NCI-H1105 treated with DMSO at 0.1 percent for 48 hours (cell line): ENCODE measurements around the gene GPR148.

ENCODE experiments used
- DNase-seq: peaks from one replicate; lab custom pipeline; 2025; lab: John Stamatoyannopoulos, UW

Gene GPR148

DNA sequence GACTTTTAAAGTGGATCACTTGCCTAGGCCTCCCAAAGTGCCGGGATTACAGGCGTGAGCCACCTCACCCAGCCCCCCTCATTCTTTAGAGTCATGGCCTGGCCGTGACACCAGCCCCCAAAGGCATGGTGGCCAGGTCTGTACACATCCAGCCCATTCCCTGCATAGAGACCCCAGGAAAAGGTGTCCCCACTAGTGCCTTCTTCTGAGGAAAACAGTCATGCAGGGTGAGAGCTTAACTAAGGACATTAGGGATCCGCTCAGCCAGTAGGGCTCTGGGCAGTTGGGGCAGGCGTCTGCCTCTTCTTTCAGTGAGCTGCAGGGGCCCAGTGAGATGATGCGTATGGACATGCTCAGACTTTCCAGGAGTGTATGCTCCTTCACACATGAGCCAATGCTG, 20.8 kb downstream of the GPR148 start:
- DNase-seq, result no peak

DNA sequence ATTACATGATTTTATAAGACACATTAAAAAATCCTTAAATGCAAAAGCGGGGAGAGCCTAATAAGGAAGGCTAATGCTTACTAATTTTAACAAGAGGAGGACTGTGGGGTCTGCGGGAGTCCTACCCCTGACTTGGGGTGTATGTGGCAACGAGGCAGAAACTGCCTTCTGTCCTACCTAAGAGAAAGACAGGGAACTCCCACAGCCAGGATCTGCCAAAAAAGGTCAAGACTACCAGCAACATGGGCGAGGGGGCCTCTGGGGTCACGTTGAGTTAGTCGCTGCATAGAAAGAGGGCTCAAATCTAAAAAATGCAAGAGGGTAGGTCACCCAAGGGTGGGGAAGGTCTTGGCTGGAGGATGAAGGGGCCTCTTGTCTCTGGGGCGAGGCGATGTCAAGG, 25.9 kb downstream of the GPR148 start:
- no peak for DNase-seq

DNA sequence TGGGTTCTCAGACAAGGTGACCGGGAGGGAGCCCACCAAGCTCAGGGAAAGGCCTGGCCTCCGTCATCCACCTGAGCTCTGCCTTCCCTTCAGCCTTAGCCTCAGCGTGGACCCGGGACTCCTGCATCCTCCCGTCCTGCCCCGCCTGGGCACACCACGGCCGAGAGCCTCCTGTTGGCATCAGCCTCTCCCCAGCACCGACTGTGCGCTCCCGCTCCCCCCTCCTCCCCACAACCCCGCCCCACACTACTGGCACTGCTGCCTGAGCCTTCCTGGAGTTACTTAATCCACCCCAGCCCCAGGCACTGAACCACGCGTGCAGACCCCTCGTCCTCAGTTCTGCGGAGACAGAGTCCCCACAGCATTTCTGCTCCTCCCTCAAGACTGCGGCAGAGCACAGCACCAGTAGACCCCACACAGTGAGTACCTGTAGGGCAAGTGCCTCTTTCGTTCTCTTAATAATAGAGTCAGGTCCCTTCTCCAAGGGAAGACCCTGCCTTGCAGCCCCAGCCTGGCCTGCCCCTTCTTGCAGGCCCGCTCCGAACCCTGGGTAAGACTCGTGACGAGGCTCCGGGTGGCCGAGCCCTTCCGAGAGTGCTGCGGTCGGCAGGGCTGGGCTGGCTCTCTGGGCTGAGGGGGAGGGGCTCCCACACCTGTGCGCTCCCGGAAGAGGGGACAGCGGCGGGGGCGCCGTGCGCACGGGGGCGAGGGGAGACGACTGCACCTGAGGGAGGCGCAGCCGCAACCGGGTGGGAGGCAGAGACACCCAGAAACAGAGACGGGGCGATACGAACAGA, 26.6 kb downstream of the GPR148 start, which contains the start of gene AMER3:
TSS of gene AMER3 (plus strand) at position 285 of the 797 bp plus-strand sequence. CDS start 6,533 bp downstream, outside the sequence.
- DNase-seq, result peak; percentile 66

DNA sequence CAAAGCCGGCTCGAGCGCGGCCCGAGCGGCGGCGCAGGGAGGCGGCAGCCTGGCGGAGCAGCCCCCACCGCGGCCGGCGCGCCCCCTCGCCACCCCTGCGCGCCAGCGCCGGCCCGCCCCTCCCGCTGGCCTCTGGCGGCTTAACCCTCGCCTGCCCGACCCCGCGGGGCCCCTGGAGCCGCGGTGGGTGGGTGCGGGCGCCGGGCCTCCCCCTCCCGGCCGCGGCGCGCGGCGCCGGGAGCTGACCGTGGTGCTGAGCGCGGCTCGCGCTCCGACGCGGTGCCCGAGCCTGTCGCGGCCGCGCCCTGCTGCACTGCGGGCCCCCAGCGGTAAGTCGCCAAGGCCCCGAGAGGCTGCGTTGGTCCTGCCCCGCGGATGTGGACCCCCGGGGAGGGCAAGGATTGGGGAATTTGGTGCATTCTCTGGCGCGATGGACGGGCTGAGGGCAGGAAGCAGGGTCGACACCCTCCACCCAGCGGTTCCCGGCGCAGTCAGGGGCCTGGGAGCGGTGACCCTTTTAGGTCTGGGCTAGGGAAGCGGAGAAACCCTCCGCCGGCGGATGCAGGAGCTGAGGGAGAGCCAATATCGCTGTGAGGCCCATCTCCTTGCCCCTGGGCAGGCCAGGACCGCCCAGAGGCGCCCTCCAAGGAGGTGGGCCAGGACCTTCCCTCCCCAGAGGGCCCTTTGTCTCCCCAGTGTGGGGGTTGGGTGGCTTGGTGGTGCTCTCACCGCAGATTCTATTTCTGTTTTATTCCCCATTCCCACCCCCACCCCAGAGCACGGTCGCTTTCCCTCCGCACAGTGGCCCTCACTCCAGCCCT, 27.4 kb downstream of the GPR148 start:
- DNase-seq, result peak; percentile 36

DNA sequence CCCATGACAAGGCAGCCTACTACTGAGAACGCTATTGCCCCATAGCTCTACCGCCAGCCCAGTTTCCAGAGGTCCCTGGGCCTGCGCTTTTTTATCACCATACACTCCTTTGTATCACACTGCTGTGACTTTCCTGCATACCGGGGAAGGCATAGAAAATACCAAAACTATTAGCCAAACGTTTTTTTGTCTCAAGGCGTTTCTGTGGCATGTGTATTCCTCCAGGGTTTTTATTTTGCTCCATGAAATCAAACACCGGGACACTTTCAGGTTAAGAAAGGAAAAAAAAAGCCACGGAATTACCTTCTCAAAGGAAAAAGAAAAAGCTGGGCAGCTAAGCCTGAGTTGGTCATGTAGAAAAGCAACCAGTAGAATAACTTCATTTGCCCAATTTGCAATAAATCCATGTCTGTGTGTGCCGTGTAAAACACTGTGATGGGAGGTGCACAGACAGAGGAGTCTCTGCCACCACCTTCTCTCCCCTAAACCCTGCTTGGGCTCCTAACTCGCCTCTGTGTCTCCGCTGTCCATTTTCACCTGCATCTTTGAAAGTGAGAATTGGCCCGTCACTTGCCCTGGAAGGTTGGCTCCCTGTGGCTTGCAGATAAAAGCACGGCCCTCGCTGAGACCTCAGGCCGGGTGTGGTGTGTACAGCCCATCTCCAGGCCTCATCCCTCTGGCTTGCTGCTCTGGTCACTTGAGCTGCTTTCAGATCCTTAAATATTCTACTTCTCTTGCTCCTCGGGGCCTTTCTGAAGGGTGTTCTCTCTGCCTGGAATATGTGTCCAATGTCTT, 28.2 kb downstream of the GPR148 start:
- DNase-seq, result peak; percentile 36

DNA sequence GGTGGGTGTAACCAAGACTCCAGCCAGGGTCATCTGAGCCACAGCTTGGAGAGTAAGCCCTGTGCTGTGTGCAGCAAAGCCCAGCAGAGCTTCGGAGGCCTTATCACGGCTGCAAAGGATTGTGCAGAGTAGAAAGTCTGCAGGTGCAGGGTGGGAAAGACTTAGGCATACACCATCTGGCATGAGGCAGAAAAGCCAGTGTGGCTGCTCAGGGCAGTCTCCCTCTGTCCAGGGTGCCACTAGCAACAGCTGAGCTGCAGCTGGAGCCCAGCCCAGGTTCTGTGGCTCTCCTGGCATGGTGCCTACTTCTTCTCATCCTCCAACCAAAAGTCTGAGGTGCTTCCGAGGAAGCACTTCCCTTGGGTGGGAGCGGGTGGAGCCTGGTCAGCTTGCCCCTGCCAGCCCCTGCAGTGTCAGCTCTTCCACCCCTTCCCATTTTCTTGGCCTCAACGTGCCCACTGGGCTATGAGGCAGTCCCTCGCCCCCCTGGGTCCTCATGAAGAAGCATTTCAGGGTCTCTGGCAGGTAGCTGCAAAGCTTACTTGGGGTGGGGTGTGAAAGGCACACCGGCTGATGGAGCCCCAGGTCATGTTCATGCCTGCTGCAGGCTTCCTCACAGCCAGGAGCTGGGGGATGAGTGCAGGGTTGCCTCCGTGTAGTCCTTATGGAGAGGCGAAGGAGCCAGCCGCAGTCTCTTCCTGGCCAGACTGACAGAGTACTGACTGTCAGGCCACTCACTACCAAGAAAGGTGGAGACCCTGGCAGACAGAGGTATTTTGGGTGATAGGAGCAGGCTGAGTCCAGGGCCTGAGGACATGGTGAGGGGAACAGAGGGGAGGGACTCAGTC, 31.3 kb downstream of the GPR148 start:
- peak; percentile 85 for DNase-seq

DNA sequence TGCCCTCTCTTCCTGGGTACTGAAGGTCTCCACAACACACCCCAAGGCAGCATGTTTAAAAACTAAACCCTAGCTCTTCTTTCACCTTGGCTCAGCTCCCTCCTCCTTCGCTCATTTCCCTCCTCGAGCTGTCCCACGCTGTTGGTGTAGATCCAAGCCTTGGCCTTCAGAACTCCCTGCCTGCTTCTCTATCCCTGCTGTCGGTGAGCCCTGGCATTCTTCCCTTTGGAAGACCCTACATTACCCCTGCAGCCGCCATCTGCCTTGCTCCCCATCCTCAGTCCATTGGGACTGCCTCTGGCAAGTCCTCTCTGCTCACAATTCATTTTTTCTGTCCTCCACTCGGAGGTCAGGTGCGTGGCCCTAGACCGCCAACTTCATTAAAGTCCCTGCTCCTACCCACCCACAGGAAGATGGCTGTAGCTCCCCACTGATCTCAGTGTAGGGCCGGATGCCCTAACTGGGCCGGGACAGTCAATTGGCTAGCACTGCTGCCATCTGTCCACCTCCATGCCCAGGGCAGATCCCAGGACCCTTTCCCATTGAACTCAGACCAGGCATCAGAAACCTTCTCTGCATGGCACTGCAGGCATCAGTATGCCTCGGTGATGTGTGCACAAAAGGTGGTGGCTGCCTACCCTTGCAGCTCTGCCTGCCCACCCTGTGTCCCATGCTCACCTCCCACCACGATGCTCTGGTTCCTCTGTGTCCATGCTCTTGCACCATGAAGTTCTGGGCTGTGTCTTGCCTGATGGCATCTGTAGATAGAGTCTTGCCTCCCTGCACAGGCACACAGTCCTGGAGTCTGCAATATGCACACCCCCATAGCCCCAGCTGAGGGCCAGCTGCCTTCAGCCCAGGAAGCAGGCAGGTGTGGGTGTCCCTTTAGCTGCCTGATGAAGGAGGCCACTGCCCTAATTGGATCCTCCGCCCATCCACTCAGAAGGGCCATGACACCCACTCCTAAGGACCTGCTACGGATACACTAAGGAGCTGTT, 32.2 kb downstream of the GPR148 start:
- no peak for DNase-seq

DNA sequence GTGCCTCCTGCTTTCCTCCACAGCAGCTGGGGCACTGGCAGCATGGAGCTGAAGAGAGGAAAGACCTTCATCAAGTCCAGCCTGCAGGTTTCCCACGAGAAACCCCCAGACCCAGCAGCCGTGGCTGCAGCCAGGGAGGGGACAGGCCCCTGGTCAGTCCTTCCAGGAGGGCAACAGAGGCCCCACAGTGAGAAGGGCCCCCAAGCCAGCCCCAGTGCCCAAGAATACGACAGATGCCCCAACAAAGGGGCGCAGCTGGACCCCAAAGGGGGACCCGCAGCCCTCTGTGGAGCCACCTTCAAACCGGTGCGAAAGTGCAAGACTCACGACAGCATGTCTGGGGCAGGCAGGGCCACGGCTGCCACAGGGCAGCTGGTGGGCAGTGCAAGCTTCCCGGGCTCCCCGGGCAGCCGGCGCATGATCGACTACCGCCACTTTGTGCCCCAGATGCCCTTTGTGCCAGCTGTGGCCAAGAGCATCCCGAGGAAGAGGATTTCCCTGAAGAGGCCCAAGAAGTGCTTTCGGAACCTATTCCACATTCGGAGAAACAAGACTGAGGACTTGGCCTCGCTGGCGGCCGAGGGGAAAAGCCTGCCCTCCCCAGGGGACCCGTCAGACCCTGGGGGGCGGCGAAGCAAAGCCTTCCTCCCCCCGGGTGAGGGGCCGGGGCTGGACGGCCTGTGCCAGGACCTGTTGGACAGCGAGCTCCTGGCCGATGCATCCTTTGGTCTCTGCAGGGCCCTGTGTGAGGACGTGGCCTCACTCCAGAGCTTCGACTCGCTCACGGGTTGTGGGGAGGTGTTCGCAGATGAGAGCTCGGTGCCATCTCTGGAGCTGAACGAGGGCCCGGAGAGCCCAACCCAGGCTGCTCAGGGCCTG, 33.4 kb downstream of the GPR148 start:
- no peak for DNase-seq

DNA sequence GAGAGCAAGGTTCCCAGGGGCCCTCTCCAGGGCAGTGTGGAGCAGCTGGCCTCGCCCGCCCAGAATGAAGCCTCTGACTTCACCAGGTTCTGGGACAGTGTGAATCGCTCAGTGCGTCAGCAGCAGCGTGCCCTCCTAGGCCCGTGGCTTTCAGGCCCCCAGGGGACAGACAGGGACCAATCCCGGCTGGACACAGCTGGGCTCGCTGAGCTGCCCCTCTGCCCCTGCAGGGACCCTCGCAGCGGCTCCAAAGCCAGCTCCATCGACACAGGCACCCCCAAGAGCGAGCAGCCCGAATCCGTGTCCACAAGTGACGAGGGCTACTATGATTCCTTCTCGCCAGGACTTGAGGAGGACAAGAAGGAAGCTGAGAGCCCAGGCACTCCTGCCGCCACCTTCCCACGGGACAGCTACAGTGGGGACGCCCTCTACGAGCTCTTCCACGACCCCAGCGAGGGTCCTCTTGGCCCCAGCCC, 34.1 kb downstream of the GPR148 start:
- no peak for DNase-seq

DNA sequence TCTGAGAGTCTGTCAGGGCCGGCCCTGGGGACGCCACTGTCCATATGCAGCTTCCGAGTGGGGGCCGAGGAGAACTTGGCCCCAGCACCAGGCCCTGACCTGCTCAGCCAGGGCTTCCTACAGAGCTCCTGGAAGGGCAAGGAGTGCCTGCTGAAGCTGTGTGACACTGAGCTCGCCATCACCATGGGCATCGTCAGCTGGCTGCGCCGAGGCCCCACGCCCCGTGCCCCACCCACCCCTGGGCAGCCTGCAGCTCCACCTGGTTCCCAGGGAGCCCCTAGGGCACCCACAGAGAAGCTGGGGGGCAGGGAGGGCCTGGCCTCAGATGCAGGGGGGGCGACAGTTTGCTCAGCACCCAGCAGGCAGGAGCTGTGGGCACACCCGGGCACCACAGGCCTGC, 34.5 kb downstream of the GPR148 start:
- DNase-seq, result no peak

DNA sequence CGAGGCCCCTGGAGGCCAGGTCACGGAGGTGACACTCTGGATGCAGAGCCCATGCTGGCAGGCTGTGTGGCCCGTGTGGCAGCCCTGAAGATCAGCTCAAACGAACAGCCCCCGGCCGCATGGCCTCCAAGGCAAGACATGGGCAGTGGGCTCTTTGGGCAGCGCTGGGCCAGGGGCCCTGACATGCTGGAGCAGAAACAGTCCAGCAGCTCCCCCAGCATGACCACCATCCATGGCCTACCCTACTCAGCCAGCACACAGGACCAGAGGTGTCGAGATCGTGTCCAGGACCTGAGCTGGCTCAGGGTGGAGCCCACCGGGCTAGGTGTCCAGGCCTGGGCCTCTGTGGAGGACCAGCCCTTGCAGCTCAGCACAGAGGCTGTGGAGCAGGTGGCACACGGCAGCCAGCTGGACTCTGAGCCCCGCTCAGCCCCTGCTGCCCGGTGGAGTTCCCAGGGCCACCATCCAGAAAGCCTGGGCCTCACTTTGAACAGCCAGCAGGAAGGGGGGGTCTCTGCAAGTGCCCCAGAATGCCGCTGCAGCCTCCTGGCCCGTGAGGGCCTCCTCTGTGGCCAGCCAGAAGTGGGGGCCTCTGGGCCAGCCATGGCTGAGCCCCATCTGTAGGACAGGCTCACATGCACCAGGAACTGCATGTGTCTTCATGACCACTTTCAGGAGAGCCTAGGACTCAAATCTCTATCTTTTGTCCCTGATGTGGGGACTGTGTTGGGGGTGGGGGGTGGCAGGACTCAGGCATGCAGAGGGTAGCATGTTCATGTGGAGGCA, 35.4 kb downstream of the GPR148 start:
- no peak for DNase-seq

DNA sequence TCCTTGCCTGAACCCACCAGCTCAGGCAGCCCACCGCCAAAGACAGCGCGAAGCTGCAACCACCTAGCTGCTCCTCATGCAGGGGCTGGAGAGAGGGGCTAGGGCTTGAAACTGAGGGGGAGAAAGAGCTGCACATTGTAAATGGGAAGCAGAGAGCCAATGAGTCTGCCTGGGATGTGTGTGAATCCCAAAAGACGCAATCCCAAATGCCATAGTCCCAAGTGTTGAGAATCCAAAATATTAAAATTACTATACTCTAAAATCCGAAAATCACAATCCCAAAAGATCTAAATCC, 35.9 kb downstream of the GPR148 start:
- DNase-seq, result no peak

DNA sequence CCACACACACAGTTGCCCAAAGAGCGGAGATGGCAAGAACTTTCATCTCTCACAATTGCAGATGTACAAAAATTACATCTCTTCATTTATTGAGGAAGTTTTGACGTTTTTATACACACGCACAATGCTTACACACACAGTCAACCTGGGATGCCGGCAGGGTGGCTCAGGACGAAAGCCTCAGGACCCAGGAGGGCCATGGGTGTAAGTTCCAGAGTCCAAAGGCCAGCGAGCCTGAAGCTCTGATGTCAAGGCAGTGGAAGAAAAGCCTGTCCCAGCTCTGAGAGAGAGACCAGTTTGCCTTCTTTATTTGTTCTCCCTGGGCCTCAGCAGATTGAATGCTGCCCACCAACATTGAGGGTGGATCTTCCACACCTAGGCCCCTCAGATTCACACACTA, 36.6 kb downstream of the GPR148 start:
- DNase-seq, result no peak

DNA sequence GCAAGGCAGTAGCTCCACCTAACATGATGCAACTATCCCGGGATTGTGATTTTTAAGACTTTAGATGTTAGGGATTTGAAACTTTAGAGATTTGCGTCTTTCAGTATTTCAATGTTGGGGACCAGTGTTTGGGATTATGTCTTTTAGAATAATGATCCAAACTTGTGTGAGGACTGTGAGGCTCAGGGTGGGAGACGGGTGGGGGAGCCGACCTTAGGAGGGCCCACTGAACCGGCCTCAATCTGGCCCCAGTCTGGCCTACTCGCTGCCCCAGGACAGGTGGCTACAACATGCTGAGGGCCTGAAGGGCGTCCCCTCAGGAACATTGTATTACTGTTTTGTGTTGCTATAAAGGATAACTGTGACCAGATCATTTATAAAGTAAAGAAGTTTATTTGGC, 37.2 kb downstream of the GPR148 start:
- no peak for DNase-seq

DNA sequence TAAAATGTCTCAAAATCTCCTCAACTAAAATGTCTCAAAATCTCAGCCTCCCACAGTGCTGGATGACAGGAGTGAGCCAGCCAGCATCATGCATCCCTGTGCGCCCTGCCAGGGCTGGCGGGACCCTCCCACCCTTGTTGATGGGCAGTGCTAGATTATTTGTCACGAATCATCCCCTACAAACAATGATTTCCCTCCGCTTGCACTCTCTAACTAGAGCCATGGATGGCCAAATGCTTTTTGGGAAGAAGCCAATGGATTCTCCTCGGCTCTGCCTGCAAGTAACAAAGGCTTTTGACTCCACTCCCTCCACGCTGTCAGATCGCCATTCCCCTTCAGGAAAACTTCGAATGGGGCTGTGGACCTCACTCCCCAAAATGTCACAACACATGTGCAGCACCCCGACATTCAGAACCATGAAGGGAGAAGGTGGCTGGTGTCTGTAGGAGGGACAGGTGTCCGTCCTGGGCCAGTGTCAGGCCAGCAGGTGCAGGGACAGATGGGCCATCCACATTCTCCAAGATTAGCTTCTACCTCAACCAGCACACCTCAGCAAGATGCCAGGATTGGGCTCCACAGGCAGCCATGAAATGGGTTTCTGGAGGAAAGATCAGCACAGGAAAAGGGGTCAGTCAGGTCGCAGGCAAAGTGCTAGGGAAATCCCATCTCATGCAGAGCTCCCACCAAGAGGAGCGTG, 38.0 kb downstream of the GPR148 start:
- no peak for DNase-seq

DNA sequence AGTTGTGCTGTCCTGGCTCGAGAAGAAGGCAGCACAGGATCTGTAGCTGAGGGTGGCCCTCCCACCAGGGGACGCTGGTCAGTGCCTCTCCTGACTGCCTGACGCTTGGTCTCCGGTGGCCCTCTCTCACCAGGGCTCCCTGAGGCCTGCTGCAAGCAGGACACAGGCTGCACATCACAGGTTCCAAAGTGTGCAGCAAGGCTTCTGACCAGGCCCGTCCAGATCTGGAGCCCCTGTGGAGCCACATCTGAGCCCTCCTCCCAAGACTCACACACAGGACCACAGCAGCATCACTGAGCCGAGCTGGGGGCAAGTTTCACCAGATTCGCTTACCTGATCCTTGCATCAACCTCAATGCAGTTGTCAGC, 38.5 kb downstream of the GPR148 start:
- no peak for DNase-seq

DNA sequence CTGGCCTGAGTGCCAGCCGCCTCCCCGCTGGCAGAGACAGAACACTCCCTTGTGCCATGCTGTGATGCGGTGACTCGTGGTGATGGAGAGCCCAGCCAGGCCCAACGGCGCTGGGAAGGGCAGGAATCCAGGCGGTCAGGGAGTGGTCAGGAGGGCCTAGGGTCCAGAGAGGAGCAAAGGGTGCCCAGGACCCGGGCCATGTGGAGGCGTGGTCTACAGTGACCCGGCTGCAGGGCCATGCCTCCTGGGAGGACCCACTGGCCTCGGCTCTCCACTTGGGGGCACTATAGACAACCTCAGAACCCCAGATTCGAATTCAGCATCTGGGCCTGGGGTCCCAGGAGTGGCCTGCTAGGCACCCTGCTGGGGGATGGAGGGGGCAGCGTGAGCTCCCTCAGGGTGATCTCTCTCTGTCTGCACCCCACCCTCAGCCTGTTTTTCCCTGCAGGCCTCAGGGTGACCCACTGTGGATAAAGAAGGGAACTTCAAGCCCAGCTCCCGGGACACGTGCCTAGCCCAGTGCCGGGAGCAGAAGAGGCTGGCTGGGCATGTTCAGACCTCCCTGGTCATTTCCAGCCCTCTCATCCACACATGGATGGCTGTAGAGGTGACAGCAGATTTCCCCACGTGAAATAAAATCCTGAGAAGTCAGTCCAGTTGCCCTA, 39.5 kb downstream of the GPR148 start:
- DNase-seq, result no peak
